Stimulated activated naive CD8-positive, alpha-beta T cell treated with anti-CD3 and anti-CD28 coated beads, Interleukin-15, Interleukin-2, amounts not matched to agents 100 U/mL and 50 U/mL, for 24 hours (primary cell): ENCODE results near the gene THBS4.

Source experiments
- ATAC-seq: fragments of 150-1000 bp; cut with Tn5 transposase; one replicate; pipeline ENCODE4 v1.10.0; 2021
- DNase-seq: peaks from one replicate; pipeline ENCODE4 v3.0.0; 2021

The THBS4 gene

GRCh38 chr5:80116465-80116864 lies 81.3 kb downstream of the THBS4 start:
- DNase-seq (no peak), ATAC-seq (no peak)

GRCh38 chr5:80117446-80117845 lies 82.3 kb downstream of the THBS4 start:
- ATAC-seq = no peak
- no peak for DNase-seq

DNA sequence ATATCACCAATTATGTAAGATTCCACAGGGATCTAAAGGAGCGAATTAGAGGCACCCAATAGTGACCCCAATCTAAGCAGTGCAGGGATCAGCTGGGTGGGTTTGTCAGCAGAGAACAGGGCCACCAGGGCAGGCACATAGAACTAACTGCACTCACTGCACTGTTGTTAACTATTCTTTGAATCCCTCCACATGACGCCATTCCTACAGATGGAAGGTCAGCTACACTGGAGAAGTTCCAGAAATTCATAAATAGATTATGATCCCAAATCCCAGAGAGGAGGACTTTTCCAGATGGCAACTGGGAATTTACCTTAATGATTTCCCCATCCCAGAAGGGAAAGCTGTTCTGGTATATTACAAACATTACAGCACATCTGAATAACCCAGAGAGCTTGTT lies 84.2 kb downstream of the THBS4 start:
- DNase-seq = no peak

GRCh38 chr5:80122579-80122978 lies 87.4 kb downstream of the THBS4 start:
- DNase-seq (no peak), ATAC-seq (no peak)

More for the DNA sequence above, 84.2 kb downstream of the THBS4 start:
- no peak for ATAC-seq

DNA sequence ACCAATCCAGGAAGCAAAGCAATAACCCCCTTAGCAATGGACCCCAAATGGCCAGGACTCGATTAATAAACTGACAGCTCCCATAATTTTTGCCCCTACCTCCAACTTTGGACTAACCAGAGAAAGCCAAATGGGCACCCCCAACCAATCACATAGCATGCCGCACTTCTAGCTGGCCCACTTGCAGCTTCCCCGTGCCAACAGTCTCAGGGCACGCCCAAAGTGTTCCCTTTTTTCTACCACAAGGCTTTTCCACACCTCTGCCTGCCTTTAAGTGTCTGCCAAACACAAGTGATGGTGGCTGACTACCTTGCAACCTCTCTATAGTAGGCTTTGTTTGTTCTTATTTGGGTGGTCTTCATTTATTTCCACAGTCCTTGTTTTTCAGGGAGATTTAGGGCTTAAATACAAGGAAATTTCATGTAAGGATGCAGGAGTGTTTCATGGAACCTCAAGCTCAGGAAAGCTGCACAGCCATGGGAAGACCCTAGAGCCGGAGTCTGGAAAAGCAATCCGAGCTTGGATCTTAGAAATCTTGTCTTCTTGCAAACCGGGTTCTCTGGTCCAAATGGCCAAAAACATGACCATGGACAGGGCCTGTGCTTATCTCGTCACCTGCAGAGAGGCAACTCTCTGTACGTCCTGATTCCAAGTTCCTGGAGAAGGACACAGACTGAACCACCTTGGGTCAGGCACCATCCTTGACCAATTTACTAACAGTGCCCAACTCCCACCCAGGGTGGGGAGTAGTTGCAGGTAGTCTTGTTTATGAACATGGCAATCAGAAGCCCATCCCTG lies 89.2 kb downstream of the THBS4 start:
- DNase-seq = no peak
- no peak for ATAC-seq

DNA sequence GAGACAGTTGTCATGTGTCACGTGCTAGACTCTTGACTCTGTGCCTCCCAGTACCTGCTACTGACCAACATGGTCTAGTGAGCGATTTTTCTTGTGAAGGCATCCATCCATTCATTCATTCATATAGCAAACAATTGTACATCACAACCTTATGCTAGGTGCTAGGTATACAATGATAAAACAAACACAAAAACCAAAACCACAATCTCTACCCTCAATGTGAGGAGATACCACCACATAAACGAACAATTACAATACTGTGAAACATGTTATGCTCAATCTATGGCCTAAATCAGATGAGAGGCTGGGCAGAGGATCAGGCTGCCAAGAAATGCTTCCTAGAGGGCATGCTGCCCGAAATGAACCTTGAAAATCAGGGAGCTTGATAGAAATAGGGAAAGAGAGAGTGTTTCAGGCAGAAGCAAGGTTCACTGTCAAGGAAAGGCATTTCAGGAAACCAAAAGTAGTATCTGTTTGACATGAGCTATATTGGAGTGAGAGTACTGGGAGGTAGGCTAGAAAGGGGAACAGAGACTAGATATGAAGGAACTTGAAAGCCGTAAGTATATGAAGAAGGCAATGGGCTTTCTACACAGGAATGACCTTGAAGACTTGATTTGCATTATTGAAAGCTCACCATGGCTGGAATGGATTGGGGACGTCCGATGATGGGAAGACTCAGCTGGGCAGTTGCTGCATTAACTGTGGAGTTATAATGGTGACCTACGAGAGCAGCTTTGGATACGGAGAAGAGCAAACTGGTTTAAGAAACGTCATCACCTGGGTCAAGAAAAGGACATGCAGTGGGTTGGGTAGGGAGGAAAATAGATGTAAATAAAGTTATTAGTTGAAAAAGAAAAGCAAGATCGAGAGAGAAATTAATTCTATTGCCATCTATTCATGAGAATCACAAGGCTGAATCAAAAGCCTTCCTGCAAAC lies 90.1 kb downstream of the THBS4 start:
- no peak for ATAC-seq
- DNase-seq = no peak

- no peak for DNase-seq
- ATAC-seq = peak; percentile 91
Measured at GRCh38 chr5:80125962-80126480, 90.9 kb downstream of the THBS4 start.

- peak; percentile 46 for ATAC-seq
Measured at GRCh38 chr5:80127116-80127552, 92.0 kb downstream of the THBS4 start.

DNA sequence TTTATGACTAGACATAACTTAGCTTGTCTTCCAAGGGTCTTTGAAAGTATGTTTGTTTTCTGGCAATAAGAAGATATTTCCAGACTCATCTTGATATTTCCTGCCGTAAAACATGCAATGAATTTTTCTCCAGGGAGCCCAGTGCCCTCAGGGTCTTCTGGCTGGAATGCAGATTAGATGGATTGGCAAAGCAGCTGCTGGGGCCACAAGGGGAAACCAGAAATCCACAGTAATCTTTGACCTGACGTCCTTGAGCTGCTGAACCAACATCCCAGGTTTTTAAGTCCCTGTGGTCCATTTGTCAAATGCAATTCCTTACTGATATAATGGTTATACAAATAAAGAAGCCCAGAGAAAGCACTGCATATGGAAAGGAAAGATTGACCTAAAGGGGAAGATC lies 93.0 kb downstream of the THBS4 start:
- ATAC-seq (no peak), DNase-seq (no peak)

More at GRCh38 chr5:80127116-80127552, 92.0 kb downstream of the THBS4 start:
- no peak for DNase-seq

GRCh38 chr5:80129146-80129545 lies 94.0 kb downstream of the THBS4 start:
- ATAC-seq = no peak
- DNase-seq = no peak
